ENCODE data around the gene PHACTR2.

- TF ChIP-seq CTCF (IDR thresholded peaks at IDR 0.05) (no peak), POLR2A (IDR thresholded peaks at IDR 0.05) (no peak)
Observed at GRCh38 chr6:143708889-143709288, 31.1 kb downstream of the PHACTR2 start.

Measured in ovary (tissue), 3 donors.